Superior temporal gyrus (tissue), 1 donor: ENCODE data around the gene CKAP2.
"Not testable (repeated sequence)": the region's sequence is repeated elsewhere in the genome, so short reads cannot be mapped to it uniquely, and the experiment has no call there.

Source experiments
- DNase-seq: peaks from one replicate; pipeline ENCODE4 v3.0.0-alpha.2; 2016; ENCODE audit errors: extremely low spot score

CKAP2 gene, protein sequence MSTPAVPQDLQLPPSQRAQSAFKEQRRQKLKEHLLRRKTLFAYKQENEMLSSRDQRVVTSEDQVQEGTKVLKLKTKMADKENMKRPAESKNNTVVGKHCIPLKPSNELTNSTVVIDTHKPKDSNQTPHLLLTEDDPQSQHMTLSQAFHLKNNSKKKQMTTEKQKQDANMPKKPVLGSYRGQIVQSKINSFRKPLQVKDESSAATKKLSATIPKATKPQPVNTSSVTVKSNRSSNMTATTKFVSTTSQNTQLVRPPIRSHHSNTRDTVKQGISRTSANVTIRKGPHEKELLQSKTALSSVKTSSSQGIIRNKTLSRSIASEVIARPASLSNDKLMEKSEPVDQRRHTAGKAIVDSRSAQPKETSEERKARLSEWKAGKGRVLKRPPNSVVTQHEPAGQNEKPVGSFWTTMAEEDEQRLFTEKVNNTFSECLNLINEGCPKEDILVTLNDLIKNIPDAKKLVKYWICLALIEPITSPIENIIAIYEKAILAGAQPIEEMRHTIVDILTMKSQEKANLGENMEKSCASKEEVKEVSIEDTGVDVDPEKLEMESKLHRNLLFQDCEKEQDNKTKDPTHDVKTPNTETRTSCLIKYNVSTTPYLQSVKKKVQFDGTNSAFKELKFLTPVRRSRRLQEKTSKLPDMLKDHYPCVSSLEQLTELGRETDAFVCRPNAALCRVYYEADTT

DNA sequence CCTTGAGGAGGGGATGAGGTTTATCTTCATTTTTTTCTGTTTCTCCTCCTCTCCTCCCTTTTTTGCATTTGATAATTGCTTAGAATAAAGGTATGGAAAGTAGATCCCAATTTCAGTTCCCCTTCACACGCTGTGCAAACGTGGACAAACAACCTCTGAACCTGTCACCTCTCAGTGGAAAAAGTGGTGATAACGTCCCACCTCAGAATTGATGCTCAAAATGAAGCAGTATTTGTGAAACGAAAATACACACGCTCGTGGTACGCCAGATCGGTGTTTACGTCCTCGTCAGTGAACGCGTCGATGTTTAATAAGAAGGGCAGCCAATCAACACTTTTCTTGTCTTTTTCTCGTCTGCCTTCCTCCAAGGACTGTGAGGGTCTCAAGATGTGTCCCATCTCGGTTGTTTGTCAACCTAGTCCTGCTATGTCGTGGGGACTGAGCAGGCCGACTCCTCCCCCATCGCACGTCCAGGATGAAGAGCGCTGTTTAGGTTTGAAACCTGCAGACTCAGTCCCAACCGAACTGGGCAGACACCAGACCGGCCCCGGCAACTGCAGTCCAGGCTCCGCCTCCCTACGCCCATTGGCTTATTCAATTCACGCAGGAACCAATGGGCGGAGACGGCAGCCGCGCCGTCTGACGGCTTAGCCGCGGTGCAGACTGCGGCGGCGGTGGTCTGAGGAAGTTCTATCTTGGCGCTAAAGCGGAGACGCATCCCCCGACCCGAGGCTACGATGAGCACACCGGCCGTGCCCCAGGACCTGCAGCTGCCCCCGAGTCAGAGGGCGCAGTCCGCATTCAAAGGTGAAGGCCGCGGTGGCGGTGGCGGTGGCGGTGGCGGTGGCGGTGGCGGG, at the start of gene CKAP2:
Gene CKAP2 (plus strand): TSS at position 659 of the 857 bp plus-strand sequence. CDS start 79 bp downstream, at position 738.
- peak; percentile 94 for DNase-seq

DNA sequence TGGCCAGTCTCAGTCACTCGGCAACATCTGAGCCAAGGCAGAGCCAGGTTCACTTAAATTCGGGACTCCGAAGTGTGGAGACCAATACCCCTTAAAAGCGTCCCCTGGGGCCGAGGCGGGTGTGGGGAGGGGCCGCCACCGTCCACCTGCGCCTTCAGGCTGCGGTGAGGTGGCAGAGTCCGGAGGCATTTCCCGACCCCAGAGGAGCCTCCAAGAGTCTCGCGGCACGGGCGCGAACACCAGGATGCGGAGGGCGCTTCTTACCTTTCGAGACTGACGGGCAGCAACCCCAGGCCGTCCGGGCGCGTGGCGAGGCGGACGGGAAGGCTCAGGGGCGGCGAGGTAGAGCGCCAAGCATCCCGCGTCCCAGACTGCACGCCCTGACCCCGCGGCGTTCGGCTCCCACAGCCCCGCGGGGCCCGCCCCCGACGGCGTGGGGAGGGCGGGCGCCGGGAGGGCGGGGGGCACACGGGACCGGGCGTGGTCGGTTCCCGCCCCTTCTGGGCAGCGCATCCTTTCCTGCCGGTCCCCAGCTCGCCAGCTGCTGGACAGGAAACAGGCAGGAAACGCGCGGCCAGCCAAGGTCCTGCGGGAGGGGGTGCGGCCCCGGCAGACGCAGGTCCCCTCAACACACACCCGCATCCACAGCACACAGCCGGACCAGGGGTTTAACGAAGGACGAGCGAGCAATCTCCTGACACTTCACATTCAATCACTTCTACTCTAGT, 49.3 kb upstream of the CKAP2 start, which contains the start of gene THSD1:
Gene THSD1 (minus strand): TSS at position 406 of the 728 bp plus-strand sequence. CDS start 3,572 bp downstream, outside the sequence.
- no peak for DNase-seq

DNA sequence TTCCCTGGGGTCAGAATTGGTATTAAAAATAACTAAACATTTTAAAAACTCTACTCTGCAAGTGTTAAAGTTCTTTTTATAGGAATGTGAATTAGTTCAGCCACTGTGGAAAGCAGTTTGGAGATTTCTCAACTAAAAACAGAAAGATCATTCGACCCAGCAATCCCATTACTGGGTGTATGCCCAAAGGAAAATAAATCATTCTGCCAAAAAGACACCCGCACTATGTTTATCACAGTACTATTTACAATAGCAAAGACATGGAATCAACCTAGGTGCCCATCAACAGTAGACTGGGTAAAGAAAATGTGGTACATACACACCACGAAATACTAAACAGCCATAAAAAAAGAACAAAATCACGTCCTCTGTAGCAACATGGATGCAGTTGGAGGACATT, 48.6 kb upstream of the CKAP2 start:
- no peak for DNase-seq

DNA sequence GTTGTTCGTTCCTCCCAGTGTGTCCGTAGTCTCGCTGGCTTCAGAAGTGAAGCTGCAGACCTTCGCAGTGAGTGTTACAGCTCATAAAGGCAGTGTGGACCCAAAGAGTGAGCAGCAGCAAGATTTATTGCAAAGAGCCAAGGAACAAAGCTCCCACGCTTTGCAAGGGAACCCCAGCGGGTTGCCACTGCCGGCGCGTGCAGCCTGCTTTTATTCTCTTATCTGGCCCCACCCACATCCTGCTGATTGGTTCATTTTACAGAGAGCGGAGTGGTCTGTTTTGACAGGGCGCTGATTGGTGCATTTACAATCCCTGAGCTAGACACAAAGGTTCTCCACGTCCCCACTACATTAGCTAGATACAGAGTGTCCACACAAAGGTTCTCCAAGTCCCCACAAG, 47.8 kb upstream of the CKAP2 start:
- DNase-seq = not testable (repeated sequence)

DNA sequence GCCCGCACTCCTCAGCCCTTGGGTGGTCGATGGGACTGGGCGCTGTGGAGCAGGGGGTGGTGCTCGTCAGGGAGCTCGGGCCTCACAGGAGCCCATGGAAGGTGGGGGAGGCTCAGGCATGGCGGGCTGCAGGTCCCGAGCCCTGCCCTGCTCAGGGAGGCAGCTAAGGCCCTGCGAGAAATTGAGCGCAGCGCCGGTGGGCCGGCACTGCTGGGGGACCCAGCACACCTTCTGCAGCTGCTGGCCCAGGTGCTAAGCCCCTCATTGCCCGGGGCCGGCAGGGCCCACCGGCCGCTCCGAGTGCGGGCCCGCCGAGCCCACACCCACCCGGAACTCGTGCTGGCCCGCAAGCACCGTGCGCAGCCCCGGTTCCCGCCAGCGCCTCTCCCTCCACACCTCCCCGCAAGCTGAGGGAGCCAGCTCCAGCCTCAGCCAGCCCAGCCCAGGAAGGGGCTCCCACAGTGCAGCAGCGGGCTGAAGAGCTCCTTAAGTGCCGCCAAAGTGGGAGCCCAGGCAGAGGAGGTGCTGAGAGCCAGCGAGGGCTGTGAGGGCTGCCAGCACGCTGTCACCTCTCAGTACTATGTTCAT, 47.1 kb upstream of the CKAP2 start:
- not testable (repeated sequence) for DNase-seq

DNA sequence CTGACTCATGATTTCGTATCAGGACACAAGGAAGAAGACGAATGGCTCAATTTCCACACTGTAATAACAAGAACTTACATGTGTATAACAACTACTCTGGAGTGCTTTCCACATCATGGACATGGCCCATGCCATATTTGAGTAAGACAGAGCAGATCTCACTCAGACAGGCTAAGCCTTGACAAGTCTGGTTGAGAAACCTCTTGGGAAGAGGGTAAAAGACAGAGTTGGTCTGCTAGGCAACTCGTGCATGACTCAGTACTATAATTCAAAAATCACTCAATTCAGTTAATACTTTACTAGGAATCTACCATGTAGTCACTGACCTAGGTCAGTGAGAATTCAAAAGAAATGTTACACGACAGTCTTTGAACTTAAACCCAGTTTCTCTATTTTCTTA, 43.6 kb upstream of the CKAP2 start:
- no peak for DNase-seq

DNA sequence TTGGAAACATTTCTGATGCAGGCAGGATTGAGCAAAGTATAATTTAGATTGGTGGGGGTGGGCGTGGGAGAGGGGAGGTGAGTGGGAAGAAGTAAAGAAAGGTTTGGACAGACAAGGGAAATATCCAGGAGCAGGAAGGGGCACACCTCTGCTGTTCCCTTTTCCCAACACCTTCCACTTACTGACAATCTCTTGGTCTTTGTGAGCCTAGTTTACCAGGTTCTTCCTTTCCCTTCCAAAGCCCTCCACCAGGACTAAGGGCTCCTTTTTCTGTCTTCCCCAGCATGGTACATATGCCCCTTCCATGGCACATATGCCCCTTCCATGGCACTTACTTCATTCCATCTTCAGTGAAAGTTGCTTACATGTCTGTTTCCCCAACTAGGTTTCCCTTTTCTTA, 43.1 kb upstream of the CKAP2 start:
- no peak for DNase-seq

DNA sequence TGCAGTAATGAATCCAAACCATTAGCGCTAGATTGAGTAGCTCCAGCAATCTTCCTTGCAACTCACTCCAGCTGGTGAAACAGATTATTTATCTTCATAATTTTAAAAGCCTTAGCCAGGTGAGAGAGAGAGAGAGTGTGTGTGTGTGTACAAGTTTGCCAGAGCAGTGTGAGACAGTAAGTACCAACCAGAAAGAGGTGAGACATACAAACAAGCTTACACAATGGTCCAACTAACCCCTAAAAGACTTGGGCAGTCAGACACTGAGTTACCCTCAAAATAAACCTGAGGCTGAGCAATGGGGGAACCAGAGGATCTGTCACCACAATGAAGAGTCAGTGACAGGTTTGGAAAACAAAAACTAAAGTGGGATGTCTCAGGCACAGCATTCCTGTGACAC, 41.2 kb upstream of the CKAP2 start:
- DNase-seq = no peak

DNA sequence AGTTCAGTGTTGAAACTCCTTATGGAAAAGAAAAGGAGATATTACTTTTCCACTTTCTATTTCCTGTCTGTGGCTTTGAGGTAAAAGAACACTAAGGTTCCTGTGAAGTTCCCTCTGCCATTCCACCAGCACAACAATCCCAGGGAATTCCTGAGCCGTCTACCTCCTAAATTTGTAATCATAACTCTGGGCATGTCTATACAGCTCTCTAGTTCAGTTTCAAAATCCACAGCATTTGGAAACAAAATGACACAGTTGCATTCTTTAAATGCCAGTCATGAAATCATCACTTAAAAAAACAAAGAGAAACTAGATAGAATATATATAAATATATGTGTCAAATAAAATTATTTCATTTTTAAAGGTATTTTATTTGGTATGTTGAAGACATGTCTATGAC, 40.3 kb upstream of the CKAP2 start:
- no peak for DNase-seq

DNA sequence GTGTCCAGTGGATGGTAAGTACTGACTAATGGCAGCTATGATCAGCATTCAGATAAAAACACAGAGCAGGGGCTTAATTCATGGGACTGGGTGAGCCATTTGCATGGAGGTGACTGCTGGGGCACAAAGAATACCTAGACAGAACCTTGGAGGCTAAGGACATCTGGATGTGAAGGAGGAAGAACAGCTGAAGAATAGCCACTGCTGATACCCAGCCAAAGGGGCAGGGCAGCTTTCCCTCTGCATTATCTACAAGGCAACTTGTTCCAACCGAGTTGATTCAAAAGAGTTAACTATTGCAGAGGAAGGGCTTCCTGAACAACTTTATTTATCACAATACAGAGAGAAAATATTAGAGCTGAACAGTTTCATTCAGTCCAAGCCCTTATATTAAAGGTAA, 36.2 kb upstream of the CKAP2 start:
- DNase-seq = no peak

DNA sequence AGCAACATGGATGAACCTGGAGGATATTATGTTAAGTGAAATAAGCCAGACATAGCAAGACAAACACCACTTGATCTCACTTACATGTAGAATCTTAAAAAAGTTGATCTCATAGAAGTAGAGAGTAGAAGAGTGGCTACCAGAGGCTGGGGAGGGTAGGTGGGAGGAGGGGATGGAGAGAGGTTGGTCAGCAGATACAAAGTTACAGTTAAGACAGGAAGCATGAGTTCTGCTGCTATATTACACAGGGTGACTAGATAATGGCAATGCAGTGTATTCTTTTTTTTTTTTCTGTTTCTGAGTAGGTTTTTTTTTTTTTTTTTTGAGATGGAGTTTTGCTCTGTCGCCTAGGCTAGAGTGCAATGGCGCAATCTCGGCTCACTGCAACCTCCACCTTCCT, 34.1 kb upstream of the CKAP2 start:
- DNase-seq = no peak

DNA sequence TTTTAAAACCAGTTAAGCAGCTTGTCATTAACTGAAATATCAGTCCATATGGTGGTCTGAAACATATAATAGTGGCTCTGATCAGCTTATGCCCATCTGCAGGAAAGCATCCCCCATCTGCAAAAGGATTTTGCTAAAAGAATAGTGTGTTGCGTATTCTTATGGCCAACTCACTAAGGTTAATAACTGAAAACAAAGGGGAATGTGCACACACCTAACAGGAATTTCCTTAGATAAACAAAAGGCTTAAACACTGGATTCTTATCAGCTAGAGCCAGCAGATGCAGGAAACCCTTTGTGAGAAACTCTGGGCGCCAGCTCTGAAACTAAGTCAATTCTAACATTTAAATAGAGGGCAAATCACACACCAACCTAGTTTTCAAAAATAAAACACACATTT, 27.0 kb upstream of the CKAP2 start:
- DNase-seq = no peak

DNA sequence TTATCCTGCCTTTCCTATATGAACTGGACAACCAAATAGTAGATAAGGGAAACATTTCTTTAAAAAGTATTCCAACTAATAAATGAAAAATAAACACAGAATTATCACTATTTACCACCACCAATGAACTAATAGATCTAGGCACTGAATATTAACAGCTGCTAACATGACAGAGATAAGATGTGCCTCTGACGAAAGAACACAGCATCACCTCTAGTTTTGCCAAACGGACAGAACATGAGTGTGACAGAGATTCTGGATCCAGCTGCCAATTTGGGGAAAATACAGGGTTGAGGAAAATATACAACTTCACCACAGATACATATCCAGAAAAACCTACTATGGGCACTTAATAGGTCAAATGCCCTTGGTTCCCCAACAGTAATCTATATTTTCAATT, 22.8 kb upstream of the CKAP2 start:
- DNase-seq = no peak

DNA sequence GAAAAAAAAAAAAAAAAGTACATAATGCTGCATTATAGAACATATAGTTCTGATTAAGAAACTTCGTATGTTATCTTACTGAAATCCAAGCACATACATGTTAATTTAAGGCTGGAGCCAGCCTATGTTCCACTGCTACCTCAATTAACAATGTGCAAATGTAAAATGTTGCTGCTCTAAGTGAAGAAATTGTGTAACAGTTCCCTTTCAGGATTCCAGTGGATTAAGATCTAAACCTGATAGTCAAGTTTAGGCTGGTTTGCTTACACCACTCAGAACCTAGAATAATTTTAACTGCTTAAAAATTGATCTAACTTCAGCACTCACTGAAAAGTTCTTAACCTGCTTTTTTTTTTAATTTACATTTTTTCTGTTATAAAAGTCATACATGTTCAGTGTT, 9.0 kb upstream of the CKAP2 start:
- no peak for DNase-seq

DNA sequence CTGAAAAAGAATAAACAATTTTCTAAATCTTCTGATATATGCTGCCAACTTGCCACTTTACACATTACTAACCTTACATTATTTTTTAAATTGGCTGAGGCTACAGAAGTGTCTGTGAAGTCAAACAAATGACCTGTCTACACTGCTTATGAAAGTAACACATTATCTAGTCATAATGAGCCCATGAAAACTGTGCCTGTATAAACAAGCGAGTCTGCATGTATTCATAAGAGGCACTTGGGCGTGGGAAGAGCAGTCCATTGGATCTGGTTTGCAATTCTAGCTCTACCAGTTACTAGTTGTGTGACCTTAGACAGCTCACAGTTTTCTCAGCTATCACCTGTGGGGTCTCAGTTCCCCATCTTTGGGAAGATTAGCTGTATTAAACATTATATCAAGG, 7.9 kb upstream of the CKAP2 start:
- DNase-seq = no peak

DNA sequence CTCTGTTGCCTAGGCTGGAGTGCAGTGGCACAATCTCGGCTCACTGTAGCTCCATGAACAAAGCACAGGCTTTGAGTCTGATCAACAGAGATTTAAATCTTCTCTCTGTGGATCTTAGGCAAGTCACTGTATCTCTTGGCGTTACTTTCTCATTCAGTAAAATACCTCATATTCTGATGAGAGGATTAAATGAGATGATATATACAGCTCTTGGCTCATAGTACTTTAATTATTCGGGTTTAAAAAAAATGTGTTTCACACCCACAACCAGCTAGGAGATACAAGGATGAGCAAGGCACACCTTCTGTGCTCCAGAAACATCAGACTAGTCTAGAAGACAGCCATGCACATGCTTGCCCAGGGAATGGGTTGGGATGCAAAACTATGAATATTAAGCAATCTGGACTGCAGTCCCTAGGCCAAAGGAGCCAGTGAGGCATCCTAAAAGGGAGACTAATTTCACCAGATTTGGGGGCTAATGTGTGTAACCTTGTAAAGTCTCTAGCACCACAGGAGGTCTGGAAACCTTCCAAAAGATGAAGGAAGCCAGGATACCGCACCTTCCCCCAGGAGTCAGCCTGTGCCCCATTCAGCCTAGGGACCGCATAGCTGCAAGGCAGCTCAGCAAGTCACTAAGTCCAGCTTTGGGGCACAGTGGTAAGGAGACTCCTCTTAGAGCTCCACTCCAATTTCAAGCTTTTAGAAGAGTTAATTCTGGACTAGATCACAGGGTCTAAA, 7.3 kb upstream of the CKAP2 start:
- DNase-seq = no peak

DNA sequence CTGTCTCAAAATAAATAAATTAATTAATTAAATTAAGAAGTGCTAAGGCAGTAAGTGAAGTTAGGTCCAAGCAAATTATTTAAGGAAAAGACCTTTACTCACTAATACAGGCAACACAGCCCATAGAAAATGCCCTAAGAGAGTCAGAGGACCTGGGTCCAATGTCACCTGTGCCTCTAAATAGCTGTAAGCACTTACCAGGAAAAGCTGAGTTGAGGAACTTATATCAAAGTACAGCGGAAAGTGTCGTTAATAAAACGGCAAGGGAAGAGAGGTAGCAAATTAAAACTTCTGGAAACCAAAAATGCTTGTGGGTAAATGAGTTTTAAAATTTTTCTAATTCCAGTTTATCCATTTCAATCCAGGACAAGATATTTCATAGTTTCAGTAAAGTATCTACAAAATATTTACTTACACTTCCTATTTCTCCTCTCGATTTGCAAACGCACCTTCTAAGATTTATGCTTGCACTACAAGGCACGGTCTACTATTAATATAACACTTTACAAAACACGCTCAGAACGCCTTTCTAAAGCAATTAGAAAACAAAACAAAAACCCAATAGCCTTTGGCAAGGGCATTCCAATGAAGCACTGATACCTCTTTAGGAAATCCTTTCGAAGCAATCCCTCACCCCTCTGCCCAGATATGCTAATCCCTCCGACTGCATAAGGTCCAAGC, 5.8 kb upstream of the CKAP2 start:
- peak; percentile 59 for DNase-seq

DNA sequence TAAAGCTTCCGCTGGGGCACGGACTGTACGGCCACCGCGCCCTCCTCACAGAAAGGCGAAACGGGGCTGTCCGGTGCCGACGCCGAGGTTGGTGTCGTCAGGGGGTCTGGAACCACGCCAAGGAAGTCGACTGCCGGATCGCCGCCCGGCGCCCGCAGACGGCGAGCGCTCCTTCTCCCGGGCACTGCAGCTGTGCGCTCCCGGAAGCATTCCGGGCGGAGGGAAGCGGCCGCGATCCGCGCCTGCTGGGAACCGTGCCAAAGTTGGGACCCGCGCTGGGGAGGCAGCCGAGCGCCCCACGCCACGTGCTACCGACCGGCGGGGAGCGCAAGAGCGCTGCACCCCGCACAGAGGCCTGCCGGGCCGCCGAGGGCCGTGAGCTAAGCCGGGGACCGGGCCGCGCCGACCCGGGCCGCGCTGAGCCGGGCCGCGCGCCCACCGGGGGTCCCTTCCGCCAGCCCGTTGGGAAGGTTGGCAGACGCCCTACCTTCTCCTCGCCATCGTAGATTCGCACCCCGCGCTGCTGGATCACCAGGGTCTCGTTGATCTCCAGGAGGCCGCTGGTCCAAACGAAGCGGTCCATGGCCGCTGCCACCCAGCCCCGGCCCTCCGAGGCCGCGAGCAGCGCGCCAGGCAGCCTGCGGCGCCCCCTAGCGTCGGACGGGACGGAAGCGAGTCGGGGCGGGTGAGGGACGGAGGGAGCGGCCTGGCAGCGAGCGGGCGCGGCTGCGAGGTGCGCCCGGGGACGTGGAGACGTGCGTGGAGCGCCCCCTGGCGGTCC, 5.1 kb upstream of the CKAP2 start, which contains the start of gene VPS36:
Gene VPS36 (minus strand): TSS at position 623 of the 781 bp plus-strand sequence. CDS start 40 bp downstream, at position 583.
- peak; percentile 97 for DNase-seq

DNA sequence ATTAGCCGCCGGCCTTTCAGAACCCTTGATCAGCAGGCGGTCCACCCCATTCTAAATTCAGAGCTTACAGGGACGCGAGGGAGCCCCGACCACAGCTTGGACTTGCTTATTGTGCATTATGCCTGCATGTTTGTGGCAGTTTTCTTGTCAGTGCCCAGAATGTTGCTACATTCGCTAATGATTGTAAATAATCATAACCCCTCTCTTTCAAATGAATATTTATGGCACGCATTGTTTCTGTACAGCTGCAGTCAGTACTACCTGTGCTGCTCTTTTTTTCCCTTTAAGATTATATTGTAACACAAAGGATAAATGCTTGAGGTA, 4.5 kb upstream of the CKAP2 start:
- DNase-seq = no peak
